ENCODE data around the gene CATSPERE.
A peak's percentile ranks its signal among the peaks of the same experiment; 100 is the strongest.
"Not testable (repeated sequence)": the region's sequence is repeated elsewhere in the genome, so short reads cannot be mapped to it uniquely, and the experiment has no call there.

CATSPERE gene

DNA sequence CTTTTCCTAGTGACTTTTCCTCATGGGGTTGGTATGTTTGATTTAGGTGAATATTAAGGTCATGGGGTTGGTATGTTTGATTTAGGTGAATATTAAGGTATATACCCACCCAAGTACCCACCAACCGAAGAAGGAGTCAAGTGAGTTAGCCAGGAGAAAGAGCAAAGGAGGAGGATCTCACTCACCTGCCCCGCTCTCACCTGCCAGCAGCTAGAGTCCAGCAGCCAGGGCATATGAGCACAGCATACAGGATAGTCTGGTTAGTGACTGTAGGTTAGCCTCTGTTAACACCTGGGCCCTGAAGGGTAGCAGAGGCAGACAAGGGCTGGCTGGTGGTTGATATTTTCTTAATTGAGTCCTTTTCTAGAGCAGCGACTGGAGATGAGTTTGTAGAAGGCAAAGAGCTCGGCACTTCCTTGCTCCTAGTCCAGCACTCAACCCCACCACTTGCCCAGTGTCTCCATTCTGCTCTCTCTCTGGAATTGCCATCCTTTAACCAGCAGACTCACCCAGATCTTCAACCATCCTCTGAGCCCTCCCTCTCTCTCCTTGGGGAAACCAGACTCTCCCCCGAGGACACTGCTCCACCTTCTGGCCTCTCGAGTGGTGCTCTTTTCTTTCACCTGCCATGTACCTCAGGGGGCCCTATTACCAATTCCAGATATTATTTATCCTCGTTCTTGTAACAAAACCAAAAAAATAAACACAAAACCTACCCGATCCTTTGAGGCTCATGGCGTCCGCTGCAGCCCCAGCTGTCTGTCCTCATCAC is 175.6 kb downstream of the CATSPERE start:
- DNase-seq (ENCODE audit: low read depth), result no peak

DNA sequence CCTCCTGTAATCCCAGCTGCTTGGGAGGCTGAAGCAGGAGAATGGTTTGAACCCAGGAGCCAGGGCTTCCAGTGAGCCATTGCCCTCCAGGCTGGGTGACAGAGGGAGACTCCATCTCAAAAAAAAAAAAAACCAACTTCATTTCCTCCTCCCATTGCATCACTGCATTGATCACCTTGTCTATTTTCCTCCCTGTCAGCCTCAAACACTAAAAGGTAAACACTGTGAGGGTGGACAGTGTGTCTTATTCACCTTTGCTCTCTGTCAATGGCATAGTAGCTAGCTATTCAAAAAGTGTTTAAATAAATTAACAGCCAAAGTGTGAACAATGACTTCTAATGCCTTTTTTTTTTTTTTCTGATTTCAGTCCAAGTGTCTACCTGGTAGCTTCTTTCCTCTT is 178.5 kb downstream of the CATSPERE start:
- no peak for DNase-seq (ENCODE audit: low read depth)

DNA sequence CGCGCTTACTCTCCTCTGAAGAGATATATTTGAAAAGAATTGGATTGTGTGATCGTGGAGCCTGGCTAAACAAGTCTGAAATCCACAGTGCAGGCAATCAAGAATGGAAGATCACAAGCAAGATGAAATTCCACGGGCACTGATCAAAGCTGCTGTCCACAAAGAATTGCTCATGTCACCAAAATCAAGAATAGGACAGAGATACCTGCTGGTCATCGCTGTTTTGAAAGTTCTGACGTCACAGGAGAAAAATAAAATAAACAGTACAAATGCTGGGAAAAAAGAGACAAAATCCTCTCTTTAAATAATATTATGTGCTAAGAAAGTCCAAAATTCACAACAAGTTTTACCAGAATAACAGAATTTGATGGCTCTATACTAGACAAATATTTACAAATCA is 179.8 kb downstream of the CATSPERE start:
- no peak for DNase-seq (ENCODE audit: low read depth)

DNA sequence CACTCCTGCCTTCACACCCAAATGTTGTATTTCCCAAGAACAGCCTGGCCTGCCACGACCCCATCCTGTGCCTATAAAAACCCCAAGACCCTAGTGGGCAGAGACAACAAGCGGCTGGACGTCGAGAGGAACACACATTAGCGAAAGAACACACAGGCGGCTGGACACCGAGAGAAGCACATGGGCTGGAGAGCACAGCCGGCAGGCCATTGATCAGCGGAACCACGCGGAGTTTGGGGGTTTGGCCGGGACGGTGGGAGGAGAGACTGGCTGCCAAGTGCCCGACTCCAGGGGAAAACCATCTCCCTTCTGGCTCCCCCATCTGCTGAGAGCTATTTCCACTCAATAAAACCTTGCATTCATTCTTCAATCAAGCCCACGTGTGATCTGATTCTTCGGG is 181.5 kb downstream of the CATSPERE start:
- no peak for DNase-seq (ENCODE audit: low read depth)

DNA sequence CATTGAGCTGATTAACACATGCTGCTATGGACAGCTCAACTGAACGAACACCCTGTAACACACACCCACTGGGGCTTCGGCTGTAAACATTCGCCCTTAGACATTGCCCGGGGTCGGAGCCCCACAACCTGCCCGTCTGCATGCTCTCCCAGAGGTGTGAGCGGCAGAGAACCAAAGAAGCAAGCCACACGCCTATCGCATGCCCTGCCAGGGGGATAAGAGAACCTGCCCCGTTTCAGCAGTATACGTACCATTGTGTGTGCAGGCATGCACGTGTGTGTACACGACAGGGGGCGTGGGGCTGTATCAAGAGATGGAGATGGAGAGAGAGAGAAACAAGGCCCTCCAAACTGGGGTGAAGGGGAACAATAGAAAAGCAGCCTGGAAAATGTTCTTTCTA is 181.9 kb downstream of the CATSPERE start:
- no peak for DNase-seq (ENCODE audit: low read depth)

DNA sequence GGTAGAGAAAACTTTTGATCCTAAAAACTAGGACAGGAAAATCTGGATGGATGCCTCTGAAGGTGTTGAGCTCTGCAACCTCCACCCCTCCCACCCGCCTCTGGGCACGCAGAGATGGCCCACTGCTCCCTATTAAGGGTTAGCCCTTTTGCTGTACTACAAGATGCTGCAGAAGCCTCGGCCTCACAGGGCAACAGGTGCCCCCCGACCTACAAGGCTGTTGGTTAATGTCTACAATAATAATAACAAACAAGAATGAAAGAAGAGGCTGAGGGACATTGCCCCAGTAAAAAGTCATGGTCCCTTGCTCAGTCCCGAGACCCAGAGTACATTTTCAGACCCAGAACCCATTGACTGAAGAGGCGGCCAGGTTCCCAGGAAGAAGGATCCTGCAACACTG is 184.3 kb downstream of the CATSPERE start:
- DNase-seq (ENCODE audit: low read depth), result no peak

DNA sequence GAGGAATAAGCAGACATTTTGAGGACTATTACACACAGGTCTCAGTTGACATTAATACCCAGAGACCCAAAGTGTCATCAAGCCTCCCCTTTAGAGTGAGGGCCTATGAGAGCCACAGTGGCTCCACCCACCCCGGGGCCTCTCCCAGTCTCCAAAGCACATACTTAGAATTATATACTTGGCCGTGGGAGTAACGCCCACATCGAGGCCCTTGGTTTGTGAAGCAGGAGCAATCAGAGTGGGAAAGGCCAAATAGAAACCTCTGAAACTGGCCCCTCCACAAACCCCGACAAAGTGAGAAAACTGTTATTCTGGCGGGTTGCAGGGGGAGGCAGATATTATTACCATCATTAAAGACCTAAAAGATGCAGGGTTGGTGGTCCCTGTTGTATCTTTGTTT is 184.8 kb downstream of the CATSPERE start:
- no peak for DNase-seq (ENCODE audit: low read depth)

DNA sequence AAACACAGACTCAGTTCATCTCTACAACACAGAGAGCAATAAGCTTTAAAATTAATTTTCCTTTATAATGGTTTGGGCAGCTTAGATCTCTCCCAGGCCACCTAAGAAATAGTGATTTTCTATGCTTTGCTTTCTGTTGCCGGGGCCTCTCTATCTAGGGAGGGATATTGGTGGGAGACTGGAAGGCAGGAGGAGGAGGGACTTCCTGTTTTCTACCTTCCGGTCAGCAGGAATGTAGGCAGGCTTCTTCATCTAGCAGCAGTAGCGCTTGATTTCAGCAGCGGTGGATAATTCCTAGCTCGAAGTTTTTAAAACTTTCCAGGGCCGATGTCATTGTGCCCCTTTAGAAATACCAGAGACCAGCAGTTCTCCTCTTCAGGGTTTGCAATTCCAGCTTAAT is 186.7 kb downstream of the CATSPERE start:
- no peak for DNase-seq (ENCODE audit: low read depth)

DNA sequence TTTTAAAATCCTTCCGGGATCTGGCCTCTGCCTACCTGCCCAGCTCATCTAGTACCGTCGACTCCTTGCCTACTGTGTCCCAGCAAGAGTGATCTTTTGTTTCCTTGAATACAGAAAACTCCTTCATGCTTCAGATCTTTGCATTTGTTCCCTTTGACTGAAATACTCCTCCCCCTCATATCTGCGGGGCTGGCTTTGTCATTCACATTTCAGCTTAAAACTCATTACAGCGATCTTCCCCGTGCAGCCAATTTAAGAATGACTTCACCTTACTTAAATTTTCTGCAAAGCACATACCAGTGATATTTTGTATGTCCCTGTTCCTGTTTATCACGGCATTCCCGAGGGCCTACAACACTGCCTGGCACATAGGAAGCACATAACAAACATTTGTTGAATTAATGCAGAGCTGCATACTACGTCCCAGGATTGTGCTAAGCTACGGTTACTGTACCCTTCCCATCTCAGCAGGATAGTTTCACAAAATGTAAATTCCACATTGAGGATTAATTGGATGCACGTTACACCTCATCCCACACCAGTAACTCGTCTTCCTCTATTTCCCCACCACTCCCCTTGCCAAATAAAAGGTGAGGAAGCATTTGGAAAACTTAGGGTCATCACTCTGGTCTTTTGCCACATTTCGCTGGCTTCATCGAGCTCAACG is 191.0 kb downstream of the CATSPERE start:
- no peak for DNase-seq (ENCODE audit: low read depth)

DNA sequence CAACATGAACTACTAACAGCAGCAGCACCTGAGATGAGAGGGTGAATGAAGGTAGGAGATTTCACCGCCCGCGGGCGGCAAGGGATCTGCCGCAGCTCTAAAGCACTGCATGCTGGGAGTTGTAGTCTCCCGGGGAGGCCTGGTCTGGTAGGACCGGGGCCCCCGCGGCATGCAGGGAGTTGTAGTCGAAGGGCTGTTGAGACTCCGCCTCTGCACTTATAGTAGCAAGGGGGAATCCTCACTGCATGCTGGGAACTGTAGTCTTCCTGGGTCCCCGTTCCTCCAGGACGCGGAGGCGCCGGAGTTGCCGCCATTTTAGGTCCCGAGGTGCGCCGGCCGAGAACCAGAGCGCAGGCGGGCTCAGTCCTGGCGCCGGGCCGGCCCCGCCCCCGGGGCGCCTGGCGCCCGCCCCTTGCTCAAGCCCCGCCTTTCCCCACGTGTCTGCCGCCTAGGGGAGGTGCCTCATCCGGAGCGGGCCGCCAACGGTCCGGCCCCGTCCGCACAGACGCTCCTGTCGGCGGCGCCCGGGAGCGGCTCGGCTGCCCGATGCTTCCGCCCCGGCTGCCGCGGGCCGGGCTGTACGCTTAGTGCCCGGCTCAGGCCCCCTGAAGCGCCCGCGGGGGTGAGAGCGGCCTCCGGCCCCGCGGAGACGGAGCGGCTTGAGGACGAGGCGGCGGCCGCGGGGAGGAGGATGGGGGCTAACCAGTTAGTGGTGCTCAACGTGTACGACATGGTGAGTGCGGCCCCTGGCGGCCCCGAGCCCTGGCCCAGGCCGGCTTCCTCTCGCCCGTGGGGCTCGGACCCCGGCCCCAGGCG is 191.8 kb downstream of the CATSPERE start, which contains the start of gene DESI2:
Gene DESI2 (plus strand): TSS at position 504 of the 816 bp plus-strand sequence. CDS start 188 bp downstream, at position 692.
- DNase-seq (ENCODE audit: low read depth), result peak; percentile 99

DNA sequence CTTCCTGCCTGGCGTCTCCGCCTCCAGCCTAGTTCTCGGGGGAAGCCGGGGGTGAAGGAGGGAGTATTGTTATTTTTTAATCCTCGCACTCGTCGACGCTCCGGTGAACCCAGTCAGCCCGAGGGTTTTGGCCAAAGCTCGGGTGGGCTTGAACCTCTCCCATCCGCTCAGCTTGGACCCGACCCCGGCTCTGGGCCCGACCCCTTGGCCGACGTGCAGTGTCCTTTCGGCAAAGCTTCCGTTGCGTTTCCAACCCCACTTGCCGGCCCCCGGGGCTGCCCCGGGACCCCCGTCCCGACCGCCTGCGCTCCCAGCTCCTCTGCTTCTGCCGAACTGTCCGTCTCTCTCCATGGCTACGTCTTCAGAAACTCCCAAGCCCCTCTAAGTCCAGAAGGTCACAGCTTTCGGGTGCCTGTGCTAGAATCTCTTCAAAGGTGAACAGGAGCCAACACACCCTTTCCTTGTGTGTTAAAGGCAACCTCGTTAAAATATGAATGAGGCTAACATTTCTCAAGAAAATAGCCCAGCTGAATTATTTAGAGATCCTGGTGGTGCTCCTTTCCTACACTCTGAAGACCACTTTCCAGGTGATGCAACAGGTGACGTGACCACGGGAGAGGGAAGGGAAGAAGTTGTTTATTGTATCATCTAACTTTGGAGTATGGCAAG is 192.5 kb downstream of the CATSPERE start:
- no peak for DNase-seq (ENCODE audit: low read depth)

DNA sequence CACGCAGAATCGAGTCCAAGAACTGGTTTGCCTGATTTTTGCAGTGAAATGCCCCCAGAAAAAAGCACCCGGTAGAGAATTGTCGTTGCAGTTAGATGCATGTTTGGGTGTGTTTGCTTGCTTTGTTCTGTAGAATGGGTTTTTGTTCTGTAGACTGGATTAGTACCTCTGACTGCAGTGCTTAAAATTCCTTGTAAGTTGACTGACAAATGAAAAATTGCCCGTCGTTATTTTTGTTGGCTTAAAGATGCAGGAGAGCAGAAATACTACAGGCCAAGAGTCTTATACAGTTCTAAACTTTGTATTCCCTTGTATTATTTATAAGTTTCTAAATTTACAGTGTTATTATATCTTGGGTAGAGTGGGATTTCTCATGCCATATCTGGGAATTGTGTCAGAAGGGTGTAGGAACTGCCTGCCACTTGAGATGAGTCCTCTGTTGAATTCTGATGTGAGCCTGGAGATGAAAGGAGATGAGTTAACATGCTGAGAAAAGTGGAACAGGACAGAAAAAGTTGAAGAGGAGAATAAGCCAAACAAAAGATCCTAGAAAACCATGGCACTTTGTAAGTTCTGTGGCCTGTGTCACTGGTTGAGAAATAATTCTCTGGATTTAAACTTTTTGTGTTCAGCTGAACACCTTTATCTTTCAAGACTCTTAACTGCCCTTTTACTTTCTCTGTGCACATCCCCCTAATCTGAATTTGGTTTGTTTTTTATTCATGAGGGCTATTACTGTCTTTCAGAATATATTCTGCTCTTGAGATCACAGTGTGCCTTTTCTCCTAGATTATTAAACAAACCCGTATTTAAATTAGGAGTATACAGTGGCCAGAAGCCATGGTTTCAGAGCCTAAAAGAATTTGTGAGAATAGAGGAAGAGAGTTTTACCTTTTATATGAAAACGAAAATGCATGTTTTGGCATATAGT is 193.3 kb downstream of the CATSPERE start:
- DNase-seq (ENCODE audit: low read depth), result no peak

DNA sequence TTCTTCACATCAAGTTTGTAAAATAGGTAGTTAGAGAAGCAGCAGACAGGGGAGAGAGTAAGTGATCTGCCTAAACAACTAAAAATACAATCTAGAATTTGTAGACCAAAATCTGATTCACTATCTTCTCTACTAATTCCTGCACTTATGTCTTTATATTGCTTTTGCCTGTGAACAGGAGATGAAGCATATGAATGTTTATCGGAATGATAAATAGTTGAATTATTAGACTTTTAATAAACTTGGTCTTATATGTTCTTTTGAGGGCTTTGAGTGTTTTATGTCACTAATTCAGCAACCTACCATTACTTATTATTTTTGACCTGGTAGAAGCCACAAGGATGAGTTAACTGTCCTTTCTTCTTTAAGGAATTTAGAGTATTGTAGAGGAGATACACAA is 194.1 kb downstream of the CATSPERE start:
- DNase-seq (ENCODE audit: low read depth), result no peak

DNA sequence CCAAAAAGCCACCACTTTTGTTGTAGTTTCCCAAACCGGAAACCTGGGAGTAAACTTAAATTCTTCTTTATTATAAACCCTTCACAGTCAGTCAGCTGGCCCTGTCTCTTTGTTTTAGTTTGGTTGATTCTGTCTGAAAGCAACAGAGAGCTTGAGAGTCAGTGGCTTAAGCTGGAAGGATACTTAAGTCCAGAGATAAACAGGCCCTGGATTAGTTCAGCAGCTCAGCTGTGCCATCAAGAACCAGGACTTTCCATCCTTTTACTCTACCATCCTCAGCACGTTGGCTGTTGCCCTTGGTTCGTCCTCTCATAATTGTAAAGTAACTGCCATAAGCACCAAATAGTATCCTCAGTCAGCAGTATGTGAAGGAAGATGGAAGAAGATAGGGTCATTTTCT is 196.3 kb downstream of the CATSPERE start:
- DNase-seq (ENCODE audit: low read depth), result no peak

DNA sequence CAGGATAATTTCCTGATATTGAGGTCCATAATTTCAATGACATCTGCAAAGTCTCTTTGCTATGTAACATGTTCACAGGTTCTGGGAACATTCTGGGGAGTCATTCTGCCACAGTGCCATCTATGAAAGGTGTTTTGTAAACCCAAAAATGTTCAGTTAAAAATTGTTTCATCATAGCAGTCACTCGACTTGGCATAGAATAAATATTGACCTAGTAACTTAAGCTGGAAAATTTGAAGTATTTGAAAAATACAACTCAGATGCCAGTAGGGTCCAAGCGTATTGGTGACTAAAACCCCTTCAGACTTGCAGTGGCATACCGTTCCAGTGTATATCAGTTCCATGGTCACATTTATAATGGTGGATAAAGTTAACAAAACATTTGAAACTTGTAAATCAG is 198.6 kb downstream of the CATSPERE start:
- no peak for DNase-seq (ENCODE audit: low read depth)

DNA sequence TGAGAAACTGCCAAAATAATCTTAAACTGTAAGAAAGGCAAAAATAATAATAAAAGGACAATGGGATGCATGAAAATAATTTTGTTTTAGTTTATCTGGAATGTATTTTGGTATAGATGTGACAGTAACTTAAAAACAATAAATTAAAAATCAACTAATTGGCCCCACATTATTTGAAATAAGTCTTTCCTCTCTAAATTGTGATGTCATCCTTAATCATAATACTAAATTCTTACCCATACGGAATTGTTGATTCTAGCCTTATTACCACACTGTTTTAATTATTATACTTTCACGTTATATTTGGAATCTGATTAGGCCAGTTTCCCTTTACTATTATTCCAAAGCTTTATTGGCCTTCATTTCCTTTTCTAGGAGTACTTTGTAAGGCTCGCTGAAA is 199.5 kb downstream of the CATSPERE start:
- DNase-seq (ENCODE audit: low read depth), result no peak

DNA sequence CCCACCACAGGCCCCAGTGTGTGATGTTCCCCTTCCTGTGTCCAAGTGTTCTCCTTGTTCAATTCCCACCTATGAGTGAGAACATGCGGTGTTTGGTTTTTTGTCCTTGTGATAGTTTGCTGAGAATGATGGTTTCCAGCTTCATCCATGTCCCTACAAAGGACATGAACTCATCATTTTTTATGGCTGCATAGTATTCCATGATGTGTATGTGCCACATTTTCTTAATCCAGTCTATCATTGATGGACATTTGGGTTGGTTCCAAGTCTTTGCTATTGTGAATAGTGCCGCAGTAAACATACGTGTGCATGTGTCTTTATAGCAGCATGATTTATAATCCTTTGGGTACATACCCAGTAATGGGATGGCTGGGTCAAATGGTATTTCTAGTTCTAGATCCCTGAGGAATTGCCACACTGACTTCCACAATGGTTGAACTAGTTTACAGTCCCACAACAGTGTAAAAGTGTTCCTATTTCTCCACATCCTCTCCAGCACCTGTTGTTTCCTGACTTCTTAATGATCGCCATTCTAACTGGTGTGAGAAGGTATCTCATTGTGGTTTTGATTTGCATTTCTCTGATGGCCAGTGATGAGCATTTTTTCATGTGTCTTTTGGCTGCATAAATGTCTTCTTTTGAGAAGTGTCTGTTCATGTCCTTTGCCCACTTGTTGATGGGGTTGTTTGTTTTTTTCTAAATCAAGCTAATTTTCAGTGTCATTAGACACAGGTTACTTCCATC is 200.7 kb downstream of the CATSPERE start:
- not testable (repeated sequence) for DNase-seq (ENCODE audit: low read depth)

DNA sequence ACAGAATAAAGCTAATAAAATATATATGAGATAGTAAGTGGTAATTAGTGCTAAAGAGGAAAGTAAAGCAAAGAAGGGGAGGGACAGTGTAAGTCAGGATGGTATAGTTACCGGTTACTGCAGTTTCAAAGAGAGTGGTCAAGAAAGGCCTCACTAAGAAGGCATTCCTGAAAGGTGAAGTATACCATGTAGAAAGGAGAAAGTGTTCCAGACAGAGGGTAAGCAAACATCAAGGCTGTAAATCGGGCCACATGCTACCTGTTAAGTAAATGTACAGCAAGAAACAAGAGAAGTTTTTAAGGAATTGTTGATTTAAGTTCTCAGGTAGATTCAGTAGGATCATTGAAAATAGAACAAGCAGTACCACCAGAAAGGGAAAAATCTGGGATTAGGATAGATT is 201.5 kb downstream of the CATSPERE start:
- DNase-seq (ENCODE audit: low read depth), result no peak

DNA sequence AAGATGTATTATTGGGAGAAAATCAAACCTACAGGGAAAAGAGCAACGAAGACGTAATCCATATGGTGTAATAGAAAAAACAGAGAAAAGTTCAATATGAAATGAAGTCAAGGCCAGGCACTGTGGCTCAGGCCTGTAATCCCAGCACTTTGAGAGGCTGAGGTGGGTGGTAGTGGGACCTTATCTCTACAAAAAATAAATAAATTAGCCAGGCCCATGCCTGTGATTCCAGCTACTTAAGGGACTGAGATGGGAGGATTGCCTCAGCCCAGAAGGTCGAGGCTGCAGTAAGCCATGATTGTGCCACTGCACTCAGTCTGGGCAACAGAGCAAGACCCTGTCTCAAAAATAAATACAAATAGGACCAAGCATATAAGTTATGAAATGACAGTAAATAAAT is 203.3 kb downstream of the CATSPERE start:
- no peak for DNase-seq (ENCODE audit: low read depth)

DNA sequence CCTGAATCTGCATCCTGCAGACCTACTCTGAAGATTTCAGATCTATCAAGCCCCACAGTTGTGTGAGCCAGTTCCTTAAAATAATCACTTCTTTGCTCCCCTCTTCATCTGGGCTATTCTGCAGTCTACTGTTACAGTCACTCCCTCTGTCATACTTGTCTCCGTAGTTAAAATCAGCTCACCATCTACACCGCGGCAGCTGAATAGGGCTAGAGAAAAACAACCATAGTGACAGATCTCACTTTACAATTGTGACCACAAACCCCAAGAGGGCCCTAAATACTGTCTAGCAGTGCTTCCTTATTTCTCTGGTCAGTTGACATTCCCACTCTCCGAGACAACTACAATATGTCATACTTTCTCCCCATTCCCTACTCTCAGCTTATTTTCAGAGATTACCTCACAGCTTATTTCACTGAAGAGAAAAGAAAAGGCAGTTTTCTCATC is 204.7 kb downstream of the CATSPERE start:
- peak; percentile 30 for DNase-seq (ENCODE audit: low read depth)

Measured in stromal cell of bone marrow (primary cell).